HepG2 (cell line): Measurements from ENCODE around the gene HIVEP2. TPM values are rescaled to one million over a fixed set of nuclear protein-coding genes. Genes with fewer than 3 reads are reported as not detected.

ENCODE experiments used
- ATM ChIP-seq: fragments of 450-650 bp; IDR thresholded peaks from 2 replicates; pipeline ENCODE4 v1.7.1; 2017; ENCODE audit warnings: mild to moderate bottlenecking, borderline replicate concordance
- CENPT ChIP-seq: sonication (generic); formaldehyde crosslinking; IDR thresholded peaks from 2 replicates; pipeline ENCODE4 v1.8.0; 2022; ENCODE audit warnings: low read depth, mild to moderate bottlenecking, moderate library complexity, missing genetic modification reagents
- HMGA1 ChIP-seq: sonication (generic); formaldehyde crosslinking; conservative IDR thresholded peaks from 2 replicates; pipeline ENCODE4 v1.4.0; 2020; ENCODE audit warnings: missing genetic modification reagents
- HNF4A ChIP-seq: sonication (generic); formaldehyde crosslinking; IDR thresholded peaks from 2 replicates; pipeline ENCODE4 v1.4.0; 2020; ENCODE audit warnings: missing genetic modification reagents
- KAT7 ChIP-seq: IDR thresholded peaks from 2 replicates; pipeline ENCODE4 v1.6.1; 2018; ENCODE audit warnings: borderline replicate concordance, missing compliant biosample characterization
- LCORL ChIP-seq, 2 experiments: fragments of 450-650 bp in 1 of 2; sonication (generic) in 1 of 2; formaldehyde crosslinking in 1 of 2; IDR thresholded peaks; 2 replicates each; pipeline versions ENCODE4 v1.5.0 to v1.6.1; 2017 to 2020; ENCODE audit warnings: antibody characterized with exemption in 1 of 2, missing genetic modification reagents in 1 of 2
- NFRKB ChIP-seq: fragments of 450-650 bp; IDR thresholded peaks from 2 replicates; pipeline ENCODE4 v1.6.1; 2017
- NR3C1 ChIP-seq: sonication (generic); formaldehyde crosslinking; IDR thresholded peaks from 2 replicates; pipeline ENCODE4 v1.4.0; 2020; ENCODE audit warnings: missing genetic modification reagents
- PRPF4 ChIP-seq: fragments of 200-400 bp; formaldehyde crosslinking; IDR thresholded peaks from 2 replicates; pipeline ENCODE4 v1.6.1; 2016; ENCODE audit warnings: low read length, low read depth; ENCODE audit not compliant: poor library complexity, severe bottlenecking
- SMAD1 ChIP-seq: sonication (generic); formaldehyde crosslinking; IDR thresholded peaks from 2 replicates; pipeline ENCODE4 v1.4.0; 2020; ENCODE audit warnings: missing genetic modification reagents, low read depth, mild to moderate bottlenecking, borderline replicate concordance
- SOX6 ChIP-seq, 2 experiments: fragments of 450-650 bp in 1 of 2; sonication (generic) in 1 of 2; formaldehyde crosslinking in 1 of 2; IDR thresholded peaks; 2 replicates each; pipeline versions ENCODE4 v1.4.0 to v1.6.1; 2017 to 2020; ENCODE audit warnings: antibody characterized with exemption in 1 of 2, mild to moderate bottlenecking in 1 of 2, missing genetic modification reagents in 1 of 2
- TFAP4 ChIP-seq: sonication (generic); IDR thresholded peaks from 2 replicates; pipeline ENCODE4 v1.6.1; 2016; ENCODE audit warnings: low read depth, borderline replicate concordance
- ZBTB10 ChIP-seq: sonication (generic); formaldehyde crosslinking; IDR thresholded peaks from 2 replicates; pipeline ENCODE4 v1.4.0; 2020; ENCODE audit warnings: missing genetic modification reagents, borderline replicate concordance
- ZBTB25 ChIP-seq: IDR thresholded peaks from 2 replicates; pipeline ENCODE4 v1.6.1; 2018; ENCODE audit warnings: missing genetic modification reagents
- ZNF276 ChIP-seq: sonication (generic); formaldehyde crosslinking; IDR thresholded peaks from 2 replicates; pipeline ENCODE4 v1.4.0; 2020; ENCODE audit warnings: mild to moderate bottlenecking, low read depth, missing genetic modification reagents
- ZNF296 ChIP-seq: sonication (generic); formaldehyde crosslinking; conservative IDR thresholded peaks from 2 replicates; pipeline ENCODE4 v1.5.0; 2020; ENCODE audit warnings: mild to moderate bottlenecking, missing genetic modification reagents
- ZNF431 ChIP-seq: sonication (generic); formaldehyde crosslinking; IDR thresholded peaks from 2 replicates; pipeline ENCODE4 v1.9.0; 2022; ENCODE audit warnings: missing genetic modification reagents, low read depth, mild to moderate bottlenecking, borderline replicate concordance
- ZNF446 ChIP-seq: sonication (generic); formaldehyde crosslinking; IDR thresholded peaks from 2 replicates; pipeline ENCODE4 v1.5.0; 2020; ENCODE audit warnings: mild to moderate bottlenecking, missing genetic modification reagents
- ZNF510 ChIP-seq: sonication (generic); formaldehyde crosslinking; IDR thresholded peaks from 2 replicates; pipeline ENCODE4 v1.4.0; 2020; ENCODE audit warnings: low read depth, mild to moderate bottlenecking, missing genetic modification reagents
- polyA plus RNA-seq, 8 experiments: library from polyadenylated mRNA; depleted of rRNA in 3 of 8; stranded (reverse) in 7 of 8; unstranded in 1 of 8; fragments of >200 nt; fragmentation: Illumina TruSeq in 4 of 8; extraction: Trizol in 4 of 8; gene quantifications; 2 replicates each; pipeline versions ENCODE4 v1.2.1 to v1.2.3, GENCODE V29; 2011 to 2016; ENCODE audit warnings: low read depth in 4 of 8, missing spikeins in 1 of 8, mixed read lengths in 1 of 8; ENCODE audit not compliant: insufficient read depth in 1 of 8
- total RNA-seq, 5 experiments: library from RNA; depleted of rRNA; stranded (reverse); fragments of >200 nt; fragmentation: Illumina TruSeq; extraction: Trizol; gene quantifications; 2 replicates each; pipeline ENCODE4 v1.2.3, GENCODE V29; 2016; ENCODE audit warnings: low read depth in 1 of 5

HIVEP2 gene
- total and polyA plus RNA-seq, 2 of the 13 experiments (the other 11 are each of a cell fraction or from before 2014, with no cell fraction given) = 3.4 to 12.9 TPM

- TF ChIP-seq ZNF276 (CRISPR knock-in tag) (0 out of 2 replicates have a peak, but pooled peaks have one; percentile 8), ZBTB10 (no peak; the same call in 1 of the 2 replicates), KAT7 (no peak), ZNF296 (CRISPR knock-in tag) (no peak), SMAD1 (CRISPR knock-in tag) (0 out of 2 replicates have a peak, but pooled peaks have one; percentile 43), LCORL (IDR thresholded peaks at IDR 0.05) (no peak; the same call in 1 of the 2 replicates), LCORL (CRISPR knock-in tag; IDR thresholded peaks at IDR 0.05) (peak; percentile 64), ATM (no peak), PRPF4 (no peak), TFAP4 (peak; percentile 48; the same call in 1 of the 2 replicates), ZNF446 (no peak), NFRKB (no peak), CENPT (CRISPR knock-in tag) (no peak), NR3C1 (CRISPR knock-in tag) (no peak), ZNF431 (CRISPR knock-in tag) (peak; percentile 81), HMGA1 (CRISPR knock-in tag) (no peak), ZNF510 (CRISPR knock-in tag) (no peak), HNF4A (CRISPR knock-in tag) (no peak), SOX6 (IDR thresholded peaks at IDR 0.05) (no peak), SOX6 (CRISPR knock-in tag; IDR thresholded peaks at IDR 0.05) (peak; percentile 65), ZBTB25 (CRISPR knock-in tag) (no peak; the same call in 1 of the 2 replicates)
These were observed 590 bp downstream of the HIVEP2 start (continued) for GRCh38 chr6:142944124-142945048.
